ENCODE measurements around the gene PTPN13. TPM values are rescaled to one million over a fixed set of nuclear protein-coding genes. Genes with fewer than 3 reads are reported as not detected.

The PTPN13 gene
- polyA plus RNA-seq, 2 donors: 12.2 to 18.3 TPM

DNA sequence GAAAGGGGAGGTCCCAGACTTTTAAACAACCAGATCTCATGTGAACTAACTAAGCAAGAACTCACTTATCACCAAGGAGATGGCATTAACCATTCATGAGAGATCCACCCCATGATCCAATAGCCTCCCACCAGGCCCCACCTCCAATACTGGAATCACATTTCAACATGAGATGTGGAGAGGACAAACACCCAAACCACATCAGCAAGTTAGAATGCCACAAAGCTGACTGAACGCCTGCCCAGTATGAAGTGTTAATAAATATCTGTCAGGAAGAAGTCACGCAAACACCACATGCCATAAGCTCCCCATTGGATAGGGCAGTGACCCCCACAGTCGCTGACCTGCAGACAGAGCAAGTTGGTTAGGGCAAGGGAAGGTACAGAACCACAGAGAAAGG lies 240.8 kb downstream of the PTPN13 start:
- H3K36me3 ChIP-seq (ENCODE audit: control insufficient read depth in 2 of 2, insufficient read depth in 2 of 2, low read length in 1 of 2): no peaks in the 10 kb centered on the region
- no peaks in the 10 kb centered on the region for H3K9me3 ChIP-seq (ENCODE audit: control insufficient read depth in 2 of 2, insufficient read depth in 1 of 2, low read depth in 1 of 2, low read length in 1 of 2)
- WGBS, 2 donors: 75 to 76% methylated on average over 3 of the region's 3 CpGs
- no peaks in the 10 kb centered on the region for H3K27me3 ChIP-seq (ENCODE audit: control insufficient read depth in 1 of 2, insufficient read depth in 2 of 2, low read length in 2 of 2)
- H3K4me3 ChIP-seq (ENCODE audit: low read depth in 1 of 2, low read length in 2 of 2): no peak overlapping the region
- peaks cover 0 to 2% of the 10 kb centered on the region in 2 donors for H3K4me1 ChIP-seq (ENCODE audit: control insufficient read depth in 2 of 2, insufficient read depth in 2 of 2, low read length in 1 of 2)
- no peak overlapping the region for H3K27ac ChIP-seq (ENCODE audit: low read depth in 2 of 2, low read length in 1 of 2)

DNA sequence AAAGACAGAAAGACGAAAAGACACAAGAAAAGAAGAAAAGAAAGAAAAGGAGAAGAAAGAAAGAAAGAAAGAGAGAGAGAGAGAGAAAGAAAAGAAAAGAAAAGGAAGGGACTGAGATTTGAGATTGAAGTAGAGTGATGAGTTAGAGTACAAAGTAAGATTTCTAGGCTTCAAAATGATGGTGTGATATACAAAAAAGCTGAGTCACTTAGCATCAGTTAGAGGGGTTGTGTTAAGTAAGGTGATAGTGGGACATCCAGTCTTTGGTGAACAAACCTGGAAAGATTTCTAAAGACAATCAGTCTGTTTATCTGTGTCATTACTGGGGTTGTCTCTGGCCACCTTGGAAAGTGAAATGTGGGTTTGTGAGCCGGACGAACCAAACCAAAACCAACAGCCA lies 241.6 kb downstream of the PTPN13 start:
- 75 to 81% methylated on average over 3 of the region's 3 CpGs for WGBS, 2 donors
- Histone ChIP-seq H3K4me1 (ENCODE audit: control insufficient read depth in 2 of 2, insufficient read depth in 2 of 2, low read length in 1 of 2) (peaks cover 0 to 2% of the 10 kb centered on the region in 2 donors), H3K4me3 (ENCODE audit: low read depth in 1 of 2, low read length in 2 of 2) (no peak overlapping the region), H3K27ac (ENCODE audit: low read depth in 2 of 2, low read length in 1 of 2) (no peak overlapping the region), H3K27me3 (ENCODE audit: control insufficient read depth in 1 of 2, insufficient read depth in 2 of 2, low read length in 2 of 2) (no peaks in the 10 kb centered on the region), H3K9me3 (ENCODE audit: control insufficient read depth in 2 of 2, insufficient read depth in 1 of 2, low read depth in 1 of 2, low read length in 1 of 2) (no peaks in the 10 kb centered on the region), H3K36me3 (ENCODE audit: control insufficient read depth in 2 of 2, insufficient read depth in 2 of 2, low read length in 1 of 2) (no peaks in the 10 kb centered on the region)

DNA sequence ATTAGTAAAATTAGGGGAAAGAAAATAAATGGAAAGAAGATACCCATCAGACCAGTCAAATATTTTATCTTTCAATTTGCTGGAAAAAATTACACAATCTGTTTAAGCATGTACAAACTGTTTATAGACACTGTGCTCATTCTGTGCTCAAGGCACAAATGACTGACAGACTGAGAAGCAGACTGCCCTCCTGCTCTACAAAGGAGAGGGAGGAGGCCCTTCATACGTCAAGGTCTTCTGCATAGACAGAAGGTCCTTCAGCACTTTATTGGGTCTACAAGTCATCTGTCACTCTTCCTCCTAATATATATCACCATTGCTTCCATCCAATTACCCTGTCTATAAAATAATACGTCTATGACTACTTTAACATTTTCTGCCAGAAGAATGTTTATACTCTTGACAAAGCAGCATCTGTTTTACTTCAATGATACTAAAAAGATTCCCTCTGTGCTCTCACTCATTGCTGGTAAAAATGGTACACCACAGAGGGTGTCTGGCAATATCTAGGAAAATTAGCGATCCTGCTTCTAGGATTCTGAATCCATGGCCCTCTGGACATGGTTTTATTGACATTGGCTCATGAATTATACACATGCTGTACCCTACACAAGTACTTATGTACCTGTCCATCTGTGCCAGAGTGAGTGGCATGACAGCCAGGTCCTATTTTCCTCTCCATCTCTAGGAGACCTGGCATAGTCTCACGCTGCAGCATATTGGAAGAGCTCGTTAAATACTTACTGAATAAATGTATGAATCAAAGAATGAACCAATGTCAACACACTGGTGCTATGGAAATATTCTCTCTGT lies 243.8 kb downstream of the PTPN13 start:
- Histone ChIP-seq H3K27ac (ENCODE audit: low read depth in 2 of 2, low read length in 1 of 2) (no peak overlapping the region), H3K9me3 (ENCODE audit: control insufficient read depth in 2 of 2, insufficient read depth in 1 of 2, low read depth in 1 of 2, low read length in 1 of 2) (no peaks in the 10 kb centered on the region)
- 72 to 79% methylated on average over 5 of the region's 5 CpGs for WGBS, 2 donors

DNA sequence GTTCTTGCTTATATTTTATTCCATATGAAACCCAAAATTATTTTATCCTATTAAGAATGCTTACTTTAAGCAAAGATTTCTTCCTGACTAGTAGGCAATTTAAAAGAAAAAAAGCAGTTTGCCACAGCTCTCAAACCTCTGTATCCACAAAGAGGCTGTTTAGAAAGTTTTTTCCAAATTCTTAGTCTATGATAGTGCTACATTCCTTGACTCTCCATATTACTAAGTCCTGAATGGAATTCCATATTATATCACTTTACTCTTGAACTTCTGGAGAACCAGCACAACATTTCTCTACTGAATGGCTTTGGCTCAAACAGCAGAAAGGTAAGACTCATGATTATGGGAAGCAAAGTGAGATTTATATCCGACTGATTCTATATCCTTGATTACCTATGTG lies 246.7 kb downstream of the PTPN13 start:
- H3K27ac ChIP-seq (ENCODE audit: low read depth in 2 of 2, low read length in 1 of 2): peak overlapping the region; percentile 74 to 92
- H3K27me3 ChIP-seq (ENCODE audit: control insufficient read depth in 1 of 2, insufficient read depth in 2 of 2, low read length in 2 of 2): no peaks in the 10 kb centered on the region
- WGBS, 2 donors: 52 to 66% methylated on average over 1 of the region's 1 CpG
- no peaks in the 10 kb centered on the region for H3K9me3 ChIP-seq (ENCODE audit: control insufficient read depth in 2 of 2, insufficient read depth in 1 of 2, low read depth in 1 of 2, low read length in 1 of 2)
- H3K4me3 ChIP-seq (ENCODE audit: low read depth in 1 of 2, low read length in 2 of 2): no peak overlapping the region
- no peaks in the 10 kb centered on the region for H3K4me1 ChIP-seq (ENCODE audit: control insufficient read depth in 2 of 2, insufficient read depth in 2 of 2, low read length in 1 of 2)
- peaks cover 2% of the 10 kb centered on the region in 2 donors for H3K36me3 ChIP-seq (ENCODE audit: control insufficient read depth in 2 of 2, insufficient read depth in 2 of 2, low read length in 1 of 2)

More for the DNA sequence above, 243.8 kb downstream of the PTPN13 start:
- Histone ChIP-seq H3K4me3 (ENCODE audit: low read depth in 1 of 2, low read length in 2 of 2) (no peak overlapping the region), H3K36me3 (ENCODE audit: control insufficient read depth in 2 of 2, insufficient read depth in 2 of 2, low read length in 1 of 2) (no peaks in the 10 kb centered on the region), H3K27me3 (ENCODE audit: control insufficient read depth in 1 of 2, insufficient read depth in 2 of 2, low read length in 2 of 2) (no peaks in the 10 kb centered on the region), H3K4me1 (ENCODE audit: control insufficient read depth in 2 of 2, insufficient read depth in 2 of 2, low read length in 1 of 2) (no peaks in the 10 kb centered on the region)

DNA sequence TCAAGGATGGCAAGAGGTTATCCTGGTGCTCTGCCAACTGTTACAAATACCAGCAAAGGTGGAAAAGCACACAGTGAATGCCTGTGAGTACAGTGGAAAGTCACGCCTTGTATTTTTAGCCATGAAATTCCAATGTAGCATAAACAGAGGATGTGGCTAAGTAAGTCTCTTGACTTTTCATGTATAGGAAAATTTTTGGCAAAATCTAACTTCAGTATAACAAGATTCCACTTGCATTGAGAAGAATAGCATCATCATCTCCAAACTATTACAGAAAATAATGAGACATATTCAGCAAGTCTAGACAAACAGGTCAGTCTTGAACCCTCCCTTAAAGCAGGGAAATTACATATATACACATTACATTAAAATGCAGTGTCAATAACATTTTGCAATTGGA lies 247.2 kb downstream of the PTPN13 start:
- peak overlapping the region; percentile 74 to 92 for H3K27ac ChIP-seq (ENCODE audit: low read depth in 2 of 2, low read length in 1 of 2)
- 45 to 60% methylated on average over 1 of the region's 1 CpG for WGBS, 2 donors
- H3K9me3 ChIP-seq (ENCODE audit: control insufficient read depth in 2 of 2, insufficient read depth in 1 of 2, low read depth in 1 of 2, low read length in 1 of 2): no peaks in the 10 kb centered on the region
- no peaks in the 10 kb centered on the region for H3K4me1 ChIP-seq (ENCODE audit: control insufficient read depth in 2 of 2, insufficient read depth in 2 of 2, low read length in 1 of 2)
- no peak overlapping the region for H3K4me3 ChIP-seq (ENCODE audit: low read depth in 1 of 2, low read length in 2 of 2)
- peaks cover 2% of the 10 kb centered on the region in 2 donors for H3K36me3 ChIP-seq (ENCODE audit: control insufficient read depth in 2 of 2, insufficient read depth in 2 of 2, low read length in 1 of 2)
- no peaks in the 10 kb centered on the region for H3K27me3 ChIP-seq (ENCODE audit: control insufficient read depth in 1 of 2, insufficient read depth in 2 of 2, low read length in 2 of 2)

DNA sequence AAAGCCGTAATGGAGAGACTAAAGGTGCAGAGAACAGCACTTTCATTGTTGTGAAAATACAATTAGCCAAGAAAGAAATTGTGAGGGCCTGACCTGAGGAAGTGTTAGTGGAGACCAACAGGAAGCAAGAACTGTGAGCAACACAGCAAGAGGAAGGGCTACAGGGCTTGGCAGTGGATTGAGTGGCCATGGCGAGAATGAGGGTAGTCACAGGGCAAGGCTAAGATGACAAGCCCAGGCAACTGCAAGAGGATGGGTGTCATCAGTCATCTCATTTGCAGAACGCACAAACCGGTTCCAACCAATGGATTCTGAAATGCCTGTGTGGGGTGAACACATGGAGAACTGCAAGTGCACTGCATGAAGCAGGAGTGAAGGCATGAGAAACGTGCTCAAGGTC lies 251.5 kb downstream of the PTPN13 start:
- peak overlapping the region in 1 of 2 donors; percentile 8 for H3K4me3 ChIP-seq (ENCODE audit: low read depth in 1 of 2, low read length in 2 of 2)
- H3K4me1 ChIP-seq (ENCODE audit: control insufficient read depth in 2 of 2, insufficient read depth in 2 of 2, low read length in 1 of 2): peaks cover 0 to 9% of the 10 kb centered on the region in 2 donors
- H3K27ac ChIP-seq (ENCODE audit: low read depth in 2 of 2, low read length in 1 of 2): peak overlapping the region; percentile 80 to 87
- peaks cover 2% of the 10 kb centered on the region in 2 donors for H3K36me3 ChIP-seq (ENCODE audit: control insufficient read depth in 2 of 2, insufficient read depth in 2 of 2, low read length in 1 of 2)
- no peaks in the 10 kb centered on the region for H3K27me3 ChIP-seq (ENCODE audit: control insufficient read depth in 1 of 2, insufficient read depth in 2 of 2, low read length in 2 of 2)
- H3K9me3 ChIP-seq (ENCODE audit: control insufficient read depth in 2 of 2, insufficient read depth in 1 of 2, low read depth in 1 of 2, low read length in 1 of 2): no peaks in the 10 kb centered on the region
- 39 to 64% methylated on average over 5 of the region's 5 CpGs for WGBS, 2 donors

DNA sequence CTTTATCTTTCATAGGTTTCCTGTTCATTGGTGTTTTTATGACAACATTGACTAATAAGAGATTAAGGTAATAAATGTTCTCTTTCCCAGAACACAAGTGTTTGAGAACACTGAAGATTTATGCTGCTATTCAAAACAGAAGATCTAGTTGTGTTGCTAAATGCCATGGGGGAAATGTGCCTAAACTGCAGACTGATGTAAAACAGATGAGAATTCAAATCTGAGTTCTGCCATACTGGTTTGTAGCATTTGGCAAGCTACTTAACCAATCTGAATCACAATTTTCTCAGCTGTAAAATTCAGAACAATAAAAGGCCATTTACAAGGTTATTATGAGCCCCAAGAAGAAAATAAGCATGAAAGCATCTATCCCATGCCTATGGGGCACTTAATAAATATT lies 252.8 kb downstream of the PTPN13 start:
- Histone ChIP-seq H3K4me1 (ENCODE audit: control insufficient read depth in 2 of 2, insufficient read depth in 2 of 2, low read length in 1 of 2) (peaks cover 0 to 9% of the 10 kb centered on the region in 2 donors), H3K4me3 (ENCODE audit: low read depth in 1 of 2, low read length in 2 of 2) (peak overlapping the region in 1 of 2 donors; percentile 62)

DNA sequence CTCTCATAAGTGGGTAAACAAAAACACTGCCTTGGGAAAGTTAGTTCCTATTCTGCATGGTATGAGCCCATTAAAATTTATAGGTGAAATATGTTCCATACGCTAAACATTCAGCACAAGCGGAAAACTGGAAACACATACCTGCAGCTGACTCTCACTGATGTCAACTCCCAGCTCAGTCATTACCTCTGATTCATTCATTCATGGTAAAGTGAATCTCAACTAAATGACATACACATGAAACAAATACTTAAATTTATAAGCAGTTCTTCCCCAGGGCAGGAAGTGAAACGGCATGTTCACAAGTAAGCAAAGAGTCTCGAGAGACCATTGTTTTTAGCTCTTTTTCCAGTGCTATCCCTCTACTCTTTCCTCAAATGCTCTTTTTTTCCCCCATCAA lies 253.5 kb downstream of the PTPN13 start:
- peak overlapping the region in 1 of 2 donors; percentile 62 for H3K4me3 ChIP-seq (ENCODE audit: low read depth in 1 of 2, low read length in 2 of 2)

More for the DNA sequence above, 252.8 kb downstream of the PTPN13 start:
- Histone ChIP-seq H3K27ac (ENCODE audit: low read depth in 2 of 2, low read length in 1 of 2) (peak overlapping the region in 1 of 2 donors; percentile 77), H3K9me3 (ENCODE audit: control insufficient read depth in 2 of 2, insufficient read depth in 1 of 2, low read depth in 1 of 2, low read length in 1 of 2) (no peaks in the 10 kb centered on the region), H3K36me3 (ENCODE audit: control insufficient read depth in 2 of 2, insufficient read depth in 2 of 2, low read length in 1 of 2) (peaks cover 2% of the 10 kb centered on the region in 2 donors), H3K27me3 (ENCODE audit: control insufficient read depth in 1 of 2, insufficient read depth in 2 of 2, low read length in 2 of 2) (no peaks in the 10 kb centered on the region)

DNA sequence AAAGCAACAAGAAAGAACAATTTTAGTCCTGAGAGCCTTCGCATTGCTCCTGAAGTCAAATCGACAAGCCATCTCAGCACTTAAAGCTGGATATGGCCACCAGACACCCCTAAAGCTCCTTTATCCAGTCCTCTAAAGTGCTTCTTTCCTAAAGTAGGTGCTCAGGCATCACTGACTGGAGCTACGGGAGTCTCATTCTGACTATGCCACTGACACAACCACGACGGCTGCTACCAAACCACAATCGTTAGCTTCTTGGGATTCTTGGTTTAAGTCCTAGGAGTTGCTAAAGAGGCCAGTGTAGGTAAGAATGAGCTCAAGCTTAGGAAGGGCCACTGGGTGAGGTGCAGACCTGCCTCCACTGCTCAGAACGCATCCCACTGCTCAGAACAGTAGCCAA lies 254.0 kb downstream of the PTPN13 start:
- Histone ChIP-seq H3K27me3 (ENCODE audit: control insufficient read depth in 1 of 2, insufficient read depth in 2 of 2, low read length in 2 of 2) (no peaks in the 10 kb centered on the region), H3K4me1 (ENCODE audit: control insufficient read depth in 2 of 2, insufficient read depth in 2 of 2, low read length in 1 of 2) (peaks cover 0 to 9% of the 10 kb centered on the region in 2 donors), H3K4me3 (ENCODE audit: low read depth in 1 of 2, low read length in 2 of 2) (peak overlapping the region; percentile 47 to 62), H3K36me3 (ENCODE audit: control insufficient read depth in 2 of 2, insufficient read depth in 2 of 2, low read length in 1 of 2) (peaks cover 2% of the 10 kb centered on the region in 2 donors), H3K27ac (ENCODE audit: low read depth in 2 of 2, low read length in 1 of 2) (peak overlapping the region; percentile 93 to 94), H3K9me3 (ENCODE audit: control insufficient read depth in 2 of 2, insufficient read depth in 1 of 2, low read depth in 1 of 2, low read length in 1 of 2) (no peaks in the 10 kb centered on the region)
- WGBS, 2 donors: 70 to 73% methylated on average over 7 of the region's 7 CpGs

More for the DNA sequence above, 253.5 kb downstream of the PTPN13 start:
- Histone ChIP-seq H3K36me3 (ENCODE audit: control insufficient read depth in 2 of 2, insufficient read depth in 2 of 2, low read length in 1 of 2) (peaks cover 2% of the 10 kb centered on the region in 2 donors), H3K9me3 (ENCODE audit: control insufficient read depth in 2 of 2, insufficient read depth in 1 of 2, low read depth in 1 of 2, low read length in 1 of 2) (no peaks in the 10 kb centered on the region), H3K27me3 (ENCODE audit: control insufficient read depth in 1 of 2, insufficient read depth in 2 of 2, low read length in 2 of 2) (no peaks in the 10 kb centered on the region), H3K4me1 (ENCODE audit: control insufficient read depth in 2 of 2, insufficient read depth in 2 of 2, low read length in 1 of 2) (peaks cover 0 to 9% of the 10 kb centered on the region in 2 donors), H3K27ac (ENCODE audit: low read depth in 2 of 2, low read length in 1 of 2) (peak overlapping the region; percentile 93 to 94)
- 66 to 75% methylated on average over 4 of the region's 4 CpGs for WGBS, 2 donors
